Neural cell (in vitro differentiated cells): ENCODE measurements around the gene STEAP1B.

Source experiments
- EP300 ChIP-seq: fragments of 450-650 bp; conservative IDR thresholded peaks from 2 replicates; pipeline ENCODE4 v1.6.1; 2014; ENCODE audit warnings: antibody characterized with exemption, mild to moderate bottlenecking, moderate library complexity; ENCODE audit not compliant: poor library complexity, severe bottlenecking
- EZH2 ChIP-seq: fragments of 200-600, 300-800 bp; shearing (Covaris generic), sonication (generic); IDR thresholded peaks from 2 replicates; pipeline ENCODE4 v1.6.1; 2014; ENCODE audit warnings: antibody characterized with exemption, low read length, borderline replicate concordance, mild to moderate bottlenecking; ENCODE audit not compliant: insufficient read depth, poor library complexity, severe bottlenecking
- MXI1 ChIP-seq: fragments of 450-650 bp; conservative IDR thresholded peaks from 2 replicates; pipeline ENCODE4 v1.6.1; 2014; ENCODE audit warnings: antibody characterized with exemption, mild to moderate bottlenecking; ENCODE audit not compliant: poor library complexity, severe bottlenecking
- POLR2AphosphoS5 ChIP-seq: IDR thresholded peaks from 2 replicates; pipeline ENCODE4 v1.6.1; 2012
- RAD21 ChIP-seq: fragments of 450-650 bp; conservative IDR thresholded peaks from 2 replicates; pipeline ENCODE4 v1.6.1; 2014; ENCODE audit warnings: antibody characterized with exemption, mild to moderate bottlenecking, moderate library complexity
- SMC3 ChIP-seq: fragments of 450-650 bp; conservative IDR thresholded peaks from 2 replicates; pipeline ENCODE4 v1.6.1; 2014; ENCODE audit warnings: antibody characterized with exemption, mild to moderate bottlenecking, moderate library complexity; ENCODE audit not compliant: poor library complexity
- TAF1 ChIP-seq: IDR thresholded peaks from 2 replicates; pipeline ENCODE4 v1.6.1; 2012; ENCODE audit warnings: low read depth
- TF ChIP-seq, protein P1 (sequence below): fragments of 450-650 bp; IDR thresholded peaks from 2 replicates; pipeline ENCODE4 v1.5.1; 2014; ENCODE audit warnings: antibody characterized with exemption, mild to moderate bottlenecking, moderate library complexity; ENCODE audit not compliant: poor library complexity, severe bottlenecking

- TF ChIP-seq, protein P1, sequence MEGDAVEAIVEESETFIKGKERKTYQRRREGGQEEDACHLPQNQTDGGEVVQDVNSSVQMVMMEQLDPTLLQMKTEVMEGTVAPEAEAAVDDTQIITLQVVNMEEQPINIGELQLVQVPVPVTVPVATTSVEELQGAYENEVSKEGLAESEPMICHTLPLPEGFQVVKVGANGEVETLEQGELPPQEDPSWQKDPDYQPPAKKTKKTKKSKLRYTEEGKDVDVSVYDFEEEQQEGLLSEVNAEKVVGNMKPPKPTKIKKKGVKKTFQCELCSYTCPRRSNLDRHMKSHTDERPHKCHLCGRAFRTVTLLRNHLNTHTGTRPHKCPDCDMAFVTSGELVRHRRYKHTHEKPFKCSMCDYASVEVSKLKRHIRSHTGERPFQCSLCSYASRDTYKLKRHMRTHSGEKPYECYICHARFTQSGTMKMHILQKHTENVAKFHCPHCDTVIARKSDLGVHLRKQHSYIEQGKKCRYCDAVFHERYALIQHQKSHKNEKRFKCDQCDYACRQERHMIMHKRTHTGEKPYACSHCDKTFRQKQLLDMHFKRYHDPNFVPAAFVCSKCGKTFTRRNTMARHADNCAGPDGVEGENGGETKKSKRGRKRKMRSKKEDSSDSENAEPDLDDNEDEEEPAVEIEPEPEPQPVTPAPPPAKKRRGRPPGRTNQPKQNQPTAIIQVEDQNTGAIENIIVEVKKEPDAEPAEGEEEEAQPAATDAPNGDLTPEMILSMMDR = no peak
- TF ChIP-seq EP300 (no peak), MXI1 (no peak), EZH2 (no peak), TAF1 (no peak), RAD21 (no peak), SMC3 (no peak), POLR2AphosphoS5 (no peak)
Observed at GRCh38 chr7:22485189-22485588, 14.8 kb downstream of the STEAP1B start.
